SK-N-SH treated with all-trans-retinoic acid at 6 μM for 48 hours (cell line): ENCODE results near the gene FGFRL1.

Source experiments
- ATAC-seq: fragments of 200-7000 bp; cut with Tn5 transposase; 3 replicates; pipeline ENCODE4 v1.9.1; 2020; ENCODE audit warnings: mild to moderate bottlenecking, moderate library complexity
- ARNTL ChIP-seq: fragments of 450-650 bp; formaldehyde crosslinking; IDR thresholded peaks from 2 replicates; pipeline ENCODE4 v1.5.0; 2020; ENCODE audit warnings: low read depth, mild to moderate bottlenecking, moderate library complexity, borderline replicate concordance
- CREB5 ChIP-seq: fragments of 250-450 bp; sonication (Bioruptor Pico); IDR thresholded peaks from 2 replicates; pipeline ENCODE4 v1.5.1; 2020; ENCODE audit warnings: low read depth, mild to moderate bottlenecking, moderate library complexity
- CSDC2 ChIP-seq: fragments of 250-450 bp; sonication (Bioruptor Pico); IDR thresholded peaks from 2 replicates; pipeline ENCODE4 v1.5.0; 2020; ENCODE audit warnings: mild to moderate bottlenecking, moderate library complexity
- ESRRG ChIP-seq: fragments of 250-450 bp; sonication (Bioruptor Pico); IDR thresholded peaks from 2 replicates; pipeline ENCODE4 v1.6.1; 2021; ENCODE audit warnings: mild to moderate bottlenecking
- GLIS3 ChIP-seq: fragments of 250-450 bp; sonication (Bioruptor Pico); IDR thresholded peaks from 2 replicates; pipeline ENCODE4 v1.5.0; 2020; ENCODE audit warnings: mild to moderate bottlenecking, moderate library complexity
- ISL1 ChIP-seq: fragments of 250-450 bp; sonication (Bioruptor Pico); IDR thresholded peaks from 2 replicates; pipeline ENCODE4 v2.1.2; 2022; ENCODE audit warnings: mild to moderate bottlenecking, moderate library complexity
- OSR1 ChIP-seq: fragments of 250-450 bp; sonication (Bioruptor Pico); IDR thresholded peaks from 2 replicates; pipeline ENCODE4 v1.8.0; 2022; ENCODE audit warnings: moderate library complexity, mild to moderate bottlenecking, inconsistent platforms
- POU6F1 ChIP-seq: fragments of 250-450 bp; sonication (Bioruptor Pico); IDR thresholded peaks from 2 replicates; pipeline ENCODE4 v1.8.0; 2021; ENCODE audit warnings: low read depth, mild to moderate bottlenecking, moderate library complexity, borderline replicate concordance
- PPARA ChIP-seq: fragments of 250-450 bp; sonication (Bioruptor Pico); IDR thresholded peaks from 2 replicates; pipeline ENCODE4 v1.5.0; 2020; ENCODE audit warnings: mild to moderate bottlenecking, borderline replicate concordance
- RARB ChIP-seq: fragments of 250-450 bp; sonication (Bioruptor Pico); IDR thresholded peaks from 2 replicates; pipeline ENCODE4 v1.8.0; 2021; ENCODE audit warnings: mild to moderate bottlenecking, moderate library complexity
- SNAI2 ChIP-seq: fragments of 250-450 bp; sonication (Bioruptor Pico); IDR thresholded peaks from 2 replicates; pipeline ENCODE4 v1.5.0; 2020; ENCODE audit warnings: mild to moderate bottlenecking, moderate library complexity
- TCF4 ChIP-seq: fragments of 250-450 bp; sonication (Bioruptor Pico); IDR thresholded peaks from 2 replicates; pipeline ENCODE4 v1.8.0; 2021; ENCODE audit warnings: mild to moderate bottlenecking, moderate library complexity, borderline replicate concordance
- TOX ChIP-seq: fragments of 250-450 bp; sonication (Bioruptor Pico); IDR thresholded peaks from 2 replicates; pipeline ENCODE4 v1.8.0; 2021; ENCODE audit warnings: mild to moderate bottlenecking, moderate library complexity, borderline replicate concordance
- ZC3H10 ChIP-seq: fragments of 250-450 bp; sonication (Bioruptor Pico); IDR thresholded peaks from 2 replicates; pipeline ENCODE4 v1.5.1; 2021; ENCODE audit warnings: mild to moderate bottlenecking, moderate library complexity
- ZFP3 ChIP-seq: fragments of 250-450 bp; sonication (Bioruptor Pico); IDR thresholded peaks from 2 replicates; pipeline ENCODE4 v1.5.0; 2020; ENCODE audit warnings: mild to moderate bottlenecking, moderate library complexity
- ZFP30 ChIP-seq: fragments of 450-650 bp; formaldehyde crosslinking; IDR thresholded peaks from 2 replicates; pipeline ENCODE4 v1.5.0; 2022; ENCODE audit warnings: mild to moderate bottlenecking, moderate library complexity
- ZNF565 ChIP-seq: fragments of 450-650 bp; formaldehyde crosslinking; conservative IDR thresholded peaks from 2 replicates; pipeline ENCODE4 v1.5.0; 2020; ENCODE audit warnings: low read depth, mild to moderate bottlenecking, moderate library complexity
- ZNF70 ChIP-seq: fragments of 450-650 bp; formaldehyde crosslinking; IDR thresholded peaks from 2 replicates; pipeline ENCODE4 v1.5.0; 2020; ENCODE audit warnings: mild to moderate bottlenecking, moderate library complexity
- ZNF8 ChIP-seq: fragments of 450-650 bp; formaldehyde crosslinking; IDR thresholded peaks from 2 replicates; pipeline ENCODE4 v1.5.0; 2020; ENCODE audit warnings: mild to moderate bottlenecking, moderate library complexity
- TF ChIP-seq, protein P1 (sequence below): fragments of 250-450 bp; sonication (Bioruptor Pico); IDR thresholded peaks from 2 replicates; pipeline ENCODE4 v1.5.1; 2021; ENCODE audit warnings: mild to moderate bottlenecking, moderate library complexity
- TF ChIP-seq, protein P2 (sequence below): fragments of 250-450 bp; sonication (Bioruptor Pico); IDR thresholded peaks from 2 replicates; pipeline ENCODE4 v1.5.0; 2020; ENCODE audit warnings: mild to moderate bottlenecking, moderate library complexity
- TF ChIP-seq, protein P3 (sequence below): fragments of 250-450 bp; sonication (Bioruptor Pico); IDR thresholded peaks from 2 replicates; pipeline ENCODE4 v1.8.0; 2020; ENCODE audit warnings: mild to moderate bottlenecking, moderate library complexity, borderline replicate concordance

The FGFRL1 gene

DNA sequence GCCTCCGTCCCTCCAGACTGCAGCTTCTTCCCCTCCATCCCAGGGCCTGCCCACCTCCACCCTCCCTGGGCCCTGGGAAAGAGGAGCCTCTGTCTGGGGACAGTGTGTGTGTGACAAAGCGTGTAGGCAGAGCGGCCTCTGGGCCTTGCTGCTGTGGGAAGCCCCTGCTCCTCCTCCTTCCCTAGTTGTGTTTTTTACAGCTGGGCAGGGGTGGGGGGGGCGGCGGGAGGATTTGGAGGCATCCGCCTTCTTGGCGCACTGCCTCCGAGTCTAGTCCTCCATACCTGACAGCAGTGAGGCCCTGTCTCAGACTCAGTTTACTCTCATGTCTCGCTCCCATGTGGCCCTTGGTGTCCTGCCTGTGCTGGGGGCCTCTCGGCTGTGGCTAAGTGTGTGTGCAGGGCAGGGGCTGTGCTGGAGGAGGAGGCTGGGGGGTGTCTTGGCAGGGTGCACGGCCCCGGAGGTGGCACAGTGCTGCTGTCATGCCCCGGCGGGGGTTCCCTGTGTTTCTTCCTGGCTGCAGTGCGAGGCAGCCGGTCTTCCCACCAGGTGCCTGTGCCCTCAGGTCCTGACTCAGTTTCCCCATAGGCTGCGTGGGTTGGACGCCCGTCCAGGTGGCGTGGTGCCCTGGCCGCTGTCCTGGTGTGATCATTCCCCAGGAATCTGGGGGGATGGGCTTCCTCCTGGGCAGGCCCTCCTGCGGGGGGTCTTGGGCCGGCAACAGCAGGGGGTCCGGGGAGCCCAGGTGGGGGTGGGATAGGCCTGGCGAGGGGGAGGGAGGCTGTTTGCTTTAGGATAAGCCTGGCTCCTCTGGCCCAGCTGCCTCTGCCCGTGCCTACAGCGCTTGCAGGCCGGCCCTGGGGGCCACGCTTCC is 7.0 kb downstream of the FGFRL1 start:
- TF ChIP-seq ZC3H10 (CRISPR knock-in tag) (no peak), OSR1 (CRISPR knock-in tag) (no peak), POU6F1 (CRISPR knock-in tag) (no peak), SNAI2 (no peak), ZNF70 (CRISPR knock-in tag) (no peak), GLIS3 (no peak), CREB5 (CRISPR knock-in tag) (no peak), RARB (no peak)
- TF ChIP-seq, protein P1, sequence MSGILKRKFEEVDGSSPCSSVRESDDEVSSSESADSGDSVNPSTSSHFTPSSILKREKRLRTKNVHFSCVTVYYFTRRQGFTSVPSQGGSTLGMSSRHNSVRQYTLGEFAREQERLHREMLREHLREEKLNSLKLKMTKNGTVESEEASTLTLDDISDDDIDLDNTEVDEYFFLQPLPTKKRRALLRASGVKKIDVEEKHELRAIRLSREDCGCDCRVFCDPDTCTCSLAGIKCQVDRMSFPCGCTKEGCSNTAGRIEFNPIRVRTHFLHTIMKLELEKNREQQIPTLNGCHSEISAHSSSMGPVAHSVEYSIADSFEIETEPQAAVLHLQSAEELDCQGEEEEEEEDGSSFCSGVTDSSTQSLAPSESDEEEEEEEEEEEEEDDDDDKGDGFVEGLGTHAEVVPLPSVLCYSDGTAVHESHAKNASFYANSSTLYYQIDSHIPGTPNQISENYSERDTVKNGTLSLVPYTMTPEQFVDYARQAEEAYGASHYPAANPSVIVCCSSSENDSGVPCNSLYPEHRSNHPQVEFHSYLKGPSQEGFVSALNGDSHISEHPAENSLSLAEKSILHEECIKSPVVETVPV (CRISPR knock-in tag) = no peak
- TF ChIP-seq, protein P2, sequence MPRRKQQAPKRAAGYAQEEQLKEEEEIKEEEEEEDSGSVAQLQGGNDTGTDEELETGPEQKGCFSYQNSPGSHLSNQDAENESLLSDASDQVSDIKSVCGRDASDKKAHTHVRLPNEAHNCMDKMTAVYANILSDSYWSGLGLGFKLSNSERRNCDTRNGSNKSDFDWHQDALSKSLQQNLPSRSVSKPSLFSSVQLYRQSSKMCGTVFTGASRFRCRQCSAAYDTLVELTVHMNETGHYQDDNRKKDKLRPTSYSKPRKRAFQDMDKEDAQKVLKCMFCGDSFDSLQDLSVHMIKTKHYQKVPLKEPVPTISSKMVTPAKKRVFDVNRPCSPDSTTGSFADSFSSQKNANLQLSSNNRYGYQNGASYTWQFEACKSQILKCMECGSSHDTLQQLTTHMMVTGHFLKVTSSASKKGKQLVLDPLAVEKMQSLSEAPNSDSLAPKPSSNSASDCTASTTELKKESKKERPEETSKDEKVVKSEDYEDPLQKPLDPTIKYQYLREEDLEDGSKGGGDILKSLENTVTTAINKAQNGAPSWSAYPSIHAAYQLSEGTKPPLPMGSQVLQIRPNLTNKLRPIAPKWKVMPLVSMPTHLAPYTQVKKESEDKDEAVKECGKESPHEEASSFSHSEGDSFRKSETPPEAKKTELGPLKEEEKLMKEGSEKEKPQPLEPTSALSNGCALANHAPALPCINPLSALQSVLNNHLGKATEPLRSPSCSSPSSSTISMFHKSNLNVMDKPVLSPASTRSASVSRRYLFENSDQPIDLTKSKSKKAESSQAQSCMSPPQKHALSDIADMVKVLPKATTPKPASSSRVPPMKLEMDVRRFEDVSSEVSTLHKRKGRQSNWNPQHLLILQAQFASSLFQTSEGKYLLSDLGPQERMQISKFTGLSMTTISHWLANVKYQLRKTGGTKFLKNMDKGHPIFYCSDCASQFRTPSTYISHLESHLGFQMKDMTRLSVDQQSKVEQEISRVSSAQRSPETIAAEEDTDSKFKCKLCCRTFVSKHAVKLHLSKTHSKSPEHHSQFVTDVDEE (CRISPR knock-in tag) = no peak
- TF ChIP-seq, all 23 proteins: peak for 0
- no peak for ATAC-seq

GRCh38 chr4:1019320-1019719 is 7.9 kb downstream of the FGFRL1 start:
- no peak for ATAC-seq
- TF ChIP-seq ESRRG (CRISPR knock-in tag) = no peak
- TF ChIP-seq GLIS3 = no peak
- no peak for TF ChIP-seq ZNF8 (CRISPR knock-in tag)
- no peak for TF ChIP-seq ZFP3 (CRISPR knock-in tag)
- TF ChIP-seq ZNF565 = no peak
- TF ChIP-seq ZNF70 (CRISPR knock-in tag) = no peak
- no peak for TF ChIP-seq CSDC2 (CRISPR knock-in tag)

DNA sequence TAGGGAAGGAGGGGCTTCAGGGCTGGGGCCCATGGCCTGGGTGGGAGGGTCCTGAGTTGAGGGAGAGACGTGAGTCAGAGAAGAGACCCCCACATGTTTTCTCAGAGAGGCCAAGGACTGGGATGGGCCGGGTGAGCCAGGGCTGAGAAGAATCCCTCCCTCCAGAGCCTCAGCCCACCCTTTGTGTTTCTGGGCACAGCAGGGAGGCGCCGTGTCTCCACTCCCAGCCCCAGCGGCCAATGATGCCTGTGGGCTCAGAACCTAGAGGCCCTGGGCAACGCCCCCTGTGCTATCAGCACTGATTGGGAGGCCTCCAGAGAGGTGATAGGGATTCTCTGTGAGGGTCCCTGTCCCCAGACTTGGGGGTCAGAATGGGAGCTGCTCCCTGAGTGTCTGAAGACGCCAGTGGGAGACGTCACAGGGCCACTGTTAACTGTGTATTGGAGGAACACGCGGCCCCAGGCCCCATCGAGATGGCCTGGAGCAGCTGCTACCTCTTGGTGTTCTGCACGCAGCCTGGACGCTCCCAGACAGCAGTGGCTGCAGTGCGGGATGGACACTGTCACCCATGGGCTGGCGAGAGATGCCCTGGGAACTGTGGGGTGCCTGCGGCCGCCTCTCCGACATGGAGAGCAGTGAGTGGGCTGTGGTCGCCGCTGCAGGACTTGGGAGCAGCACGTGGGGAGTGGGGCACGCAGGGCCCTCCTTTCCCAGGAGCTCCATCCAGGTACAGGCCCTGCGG is 8.5 kb downstream of the FGFRL1 start:
- ATAC-seq = peak; percentile 25; the same call in 2 of the 3 replicates
- TF ChIP-seq ZFP30 (CRISPR knock-in tag) (no peak), ZNF565 (no peak), ZNF8 (CRISPR knock-in tag) (no peak), ISL1 (CRISPR knock-in tag) (no peak), PPARA (CRISPR knock-in tag) (no peak), CREB5 (CRISPR knock-in tag) (no peak), SNAI2 (no peak), TOX (CRISPR knock-in tag) (no peak), GLIS3 (no peak), CSDC2 (CRISPR knock-in tag) (no peak), ARNTL (CRISPR knock-in tag) (no peak), RARB (no peak), ESRRG (CRISPR knock-in tag) (no peak), TCF4 (no peak), ZNF70 (CRISPR knock-in tag) (no peak)
- TF ChIP-seq, protein P3, sequence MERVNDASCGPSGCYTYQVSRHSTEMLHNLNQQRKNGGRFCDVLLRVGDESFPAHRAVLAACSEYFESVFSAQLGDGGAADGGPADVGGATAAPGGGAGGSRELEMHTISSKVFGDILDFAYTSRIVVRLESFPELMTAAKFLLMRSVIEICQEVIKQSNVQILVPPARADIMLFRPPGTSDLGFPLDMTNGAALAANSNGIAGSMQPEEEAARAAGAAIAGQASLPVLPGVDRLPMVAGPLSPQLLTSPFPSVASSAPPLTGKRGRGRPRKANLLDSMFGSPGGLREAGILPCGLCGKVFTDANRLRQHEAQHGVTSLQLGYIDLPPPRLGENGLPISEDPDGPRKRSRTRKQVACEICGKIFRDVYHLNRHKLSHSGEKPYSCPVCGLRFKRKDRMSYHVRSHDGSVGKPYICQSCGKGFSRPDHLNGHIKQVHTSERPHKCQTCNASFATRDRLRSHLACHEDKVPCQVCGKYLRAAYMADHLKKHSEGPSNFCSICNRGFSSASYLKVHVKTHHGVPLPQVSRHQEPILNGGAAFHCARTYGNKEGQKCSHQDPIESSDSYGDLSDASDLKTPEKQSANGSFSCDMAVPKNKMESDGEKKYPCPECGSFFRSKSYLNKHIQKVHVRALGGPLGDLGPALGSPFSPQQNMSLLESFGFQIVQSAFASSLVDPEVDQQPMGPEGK = no peak
- TF ChIP-seq, protein P1 (CRISPR knock-in tag) = no peak
